HepG2 (cell line): ENCODE results near the gene SCN9A. TPM values are rescaled to one million over a fixed set of nuclear protein-coding genes. Genes with fewer than 3 reads are reported as not detected.

Source experiments
- FOXA3 ChIP-seq: IDR thresholded peaks from 2 replicates; pipeline ENCODE4 v1.6.1; 2016; ENCODE audit warnings: missing genetic modification reagents, missing compliant biosample characterization
- IKZF4 ChIP-seq: sonication (generic); formaldehyde crosslinking; IDR thresholded peaks from 2 replicates; pipeline ENCODE4 v1.5.1; 2020; ENCODE audit warnings: borderline replicate concordance, mild to moderate bottlenecking, low read depth, missing genetic modification reagents; ENCODE audit errors: not compliant biosample characterization
- IRX3 ChIP-seq: sonication (generic); formaldehyde crosslinking; IDR thresholded peaks from 2 replicates; pipeline ENCODE4 v1.8.1; 2023; ENCODE audit warnings: mild to moderate bottlenecking, low read depth, missing genetic modification reagents, borderline replicate concordance
- KLF6 ChIP-seq: IDR thresholded peaks from 2 replicates; pipeline ENCODE4 v1.8.0; 2016; ENCODE audit warnings: missing biosample characterization, missing genetic modification reagents
- MTF1 ChIP-seq: sonication (generic); formaldehyde crosslinking; IDR thresholded peaks from 2 replicates; pipeline ENCODE4 v1.5.0; 2020; ENCODE audit warnings: missing genetic modification reagents
- NCOA2 ChIP-seq: sonication (generic); formaldehyde crosslinking; IDR thresholded peaks from 2 replicates; pipeline ENCODE4 v1.8.0; 2022; ENCODE audit warnings: inconsistent platforms
- SP5 ChIP-seq: IDR thresholded peaks from 2 replicates; pipeline ENCODE4 v1.6.1; 2016; ENCODE audit warnings: low read depth, borderline replicate concordance
- SRY ChIP-seq: sonication (generic); formaldehyde crosslinking; IDR thresholded peaks from 2 replicates; pipeline ENCODE4 v1.8.0; 2022; ENCODE audit warnings: mild to moderate bottlenecking, missing genetic modification reagents
- TAF1 ChIP-seq: sonication (generic); formaldehyde crosslinking; IDR thresholded peaks from 2 replicates; pipeline ENCODE4 v1.4.0; 2020; ENCODE audit warnings: missing genetic modification reagents
- ZFP1 ChIP-seq: IDR thresholded peaks from 2 replicates; pipeline ENCODE4 v1.6.1; 2016
- ZNF207 ChIP-seq: fragments of 450-650 bp; IDR thresholded peaks from 2 replicates; pipeline ENCODE4 v1.6.1; 2016; ENCODE audit warnings: antibody characterized with exemption, borderline replicate concordance
- ZNF773 ChIP-seq: sonication (generic); formaldehyde crosslinking; IDR thresholded peaks from 2 replicates; pipeline ENCODE4 v1.4.0; 2020; ENCODE audit warnings: missing genetic modification reagents, borderline replicate concordance
- ZNF816 ChIP-seq: sonication (generic); formaldehyde crosslinking; IDR thresholded peaks from 2 replicates; pipeline ENCODE4 v1.8.0; 2022; ENCODE audit warnings: missing genetic modification reagents, mild to moderate bottlenecking, borderline replicate concordance
- ZSCAN29 ChIP-seq: sonication (generic); formaldehyde crosslinking; conservative IDR thresholded peaks from 2 replicates; pipeline ENCODE4 v1.4.0; 2020; ENCODE audit warnings: mild to moderate bottlenecking, missing genetic modification reagents
- polyA plus RNA-seq, 8 experiments: library from polyadenylated mRNA; depleted of rRNA in 3 of 8; stranded (reverse) in 7 of 8; unstranded in 1 of 8; fragments of >200 nt; fragmentation: Illumina TruSeq in 4 of 8; extraction: Trizol in 4 of 8; gene quantifications; 2 replicates each; pipeline versions ENCODE4 v1.2.1 to v1.2.3, GENCODE V29; 2011 to 2016; ENCODE audit warnings: low read depth in 4 of 8, missing spikeins in 1 of 8, mixed read lengths in 1 of 8; ENCODE audit not compliant: insufficient read depth in 1 of 8
- total RNA-seq, 5 experiments: library from RNA; depleted of rRNA; stranded (reverse); fragments of >200 nt; fragmentation: Illumina TruSeq; extraction: Trizol; gene quantifications; 2 replicates each; pipeline ENCODE4 v1.2.3, GENCODE V29; 2016; ENCODE audit warnings: low read depth in 1 of 5
- TF ChIP-seq, protein P1 (sequence below): sonication (generic); formaldehyde crosslinking; IDR thresholded peaks from 2 replicates; pipeline ENCODE4 v1.8.0; 2022; ENCODE audit warnings: low read depth, missing genetic modification reagents
- TF ChIP-seq, protein P2 (sequence below): sonication (generic); formaldehyde crosslinking; IDR thresholded peaks from 2 replicates; pipeline ENCODE4 v1.4.0; 2020; ENCODE audit warnings: missing genetic modification reagents, low read depth, mild to moderate bottlenecking, borderline replicate concordance
- TF ChIP-seq, protein P3 (sequence below): IDR thresholded peaks from 2 replicates; pipeline ENCODE4 v1.6.1; 2018; ENCODE audit warnings: missing genetic modification reagents
- TF ChIP-seq, protein P4 (sequence below): sonication (generic); formaldehyde crosslinking; IDR thresholded peaks from 2 replicates; pipeline ENCODE4 v1.4.0; 2020; ENCODE audit warnings: missing genetic modification reagents
- TF ChIP-seq, protein P5 (sequence below): sonication (generic); formaldehyde crosslinking; IDR thresholded peaks from 2 replicates; pipeline ENCODE4 v1.4.0; 2020; ENCODE audit warnings: mild to moderate bottlenecking, missing genetic modification reagents

SCN9A gene
- total and polyA plus RNA-seq, 2 of the 13 experiments (the other 11 are each of a cell fraction or from before 2014, with no cell fraction given) = 15.3 to 24.3 TPM

DNA sequence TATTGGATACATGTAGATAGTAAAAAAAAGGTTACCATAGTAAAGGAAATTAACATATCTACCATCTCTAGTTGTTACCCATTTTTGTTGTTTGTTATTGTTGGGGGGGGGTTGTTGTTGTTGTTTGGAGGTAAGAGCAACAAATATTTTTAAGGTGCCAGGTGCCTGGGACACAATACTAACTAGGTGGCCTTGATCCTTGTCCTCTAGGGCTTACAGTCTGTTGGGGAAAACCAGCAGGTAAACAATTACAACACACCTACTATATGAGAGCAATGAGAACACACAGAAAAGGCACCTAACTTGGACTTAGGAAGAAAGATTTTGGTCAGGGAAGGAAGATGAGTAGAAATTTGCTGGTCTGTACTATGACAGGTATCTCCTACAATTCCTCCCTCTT lies 46.3 kb downstream of the SCN9A start (continued):
- peak; percentile 96 for TF ChIP-seq FOXA3 (CRISPR knock-in tag)
- no peak for TF ChIP-seq MTF1 (CRISPR knock-in tag)
- no peak for TF ChIP-seq ZNF207
- no peak for TF ChIP-seq SP5 (CRISPR knock-in tag)
- no peak for TF ChIP-seq ZNF773
- TF ChIP-seq, protein P1, sequence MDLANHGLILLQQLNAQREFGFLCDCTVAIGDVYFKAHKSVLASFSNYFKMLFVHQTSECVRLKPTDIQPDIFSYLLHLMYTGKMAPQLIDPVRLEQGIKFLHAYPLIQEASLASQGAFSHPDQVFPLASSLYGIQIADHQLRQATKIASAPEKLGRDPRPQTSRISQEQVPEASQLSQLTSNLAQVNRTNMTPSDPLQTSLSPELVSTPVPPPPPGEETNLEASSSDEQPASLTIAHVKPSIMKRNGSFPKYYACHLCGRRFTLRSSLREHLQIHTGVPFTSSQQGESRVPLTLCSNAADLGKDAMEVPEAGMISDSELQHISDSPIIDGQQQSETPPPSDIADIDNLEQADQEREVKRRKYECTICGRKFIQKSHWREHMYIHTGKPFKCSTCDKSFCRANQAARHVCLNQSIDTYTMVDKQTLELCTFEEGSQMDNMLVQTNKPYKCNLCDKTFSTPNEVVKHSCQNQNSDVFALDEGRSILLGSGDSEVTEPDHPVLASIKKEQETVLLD (CRISPR knock-in tag) = no peak
- no peak for TF ChIP-seq SRY (CRISPR knock-in tag)
- TF ChIP-seq, protein P2, sequence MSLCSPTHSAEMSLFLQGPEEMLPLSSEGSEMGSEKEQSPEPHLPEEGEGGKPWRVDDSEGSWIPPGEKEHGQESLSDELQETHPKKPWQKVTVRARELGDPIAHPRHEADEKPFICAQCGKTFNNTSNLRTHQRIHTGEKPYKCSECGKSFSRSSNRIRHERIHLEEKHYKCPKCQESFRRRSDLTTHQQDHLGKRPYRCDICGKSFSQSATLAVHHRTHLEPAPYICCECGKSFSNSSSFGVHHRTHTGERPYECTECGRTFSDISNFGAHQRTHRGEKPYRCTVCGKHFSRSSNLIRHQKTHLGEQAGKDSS (CRISPR knock-in tag) = no peak
- 0 out of 2 replicates have a peak, but pooled peaks have one; percentile 44 for TF ChIP-seq KLF6 (CRISPR knock-in tag)
- no peak for TF ChIP-seq TAF1 (CRISPR knock-in tag)
- TF ChIP-seq, protein P3, sequence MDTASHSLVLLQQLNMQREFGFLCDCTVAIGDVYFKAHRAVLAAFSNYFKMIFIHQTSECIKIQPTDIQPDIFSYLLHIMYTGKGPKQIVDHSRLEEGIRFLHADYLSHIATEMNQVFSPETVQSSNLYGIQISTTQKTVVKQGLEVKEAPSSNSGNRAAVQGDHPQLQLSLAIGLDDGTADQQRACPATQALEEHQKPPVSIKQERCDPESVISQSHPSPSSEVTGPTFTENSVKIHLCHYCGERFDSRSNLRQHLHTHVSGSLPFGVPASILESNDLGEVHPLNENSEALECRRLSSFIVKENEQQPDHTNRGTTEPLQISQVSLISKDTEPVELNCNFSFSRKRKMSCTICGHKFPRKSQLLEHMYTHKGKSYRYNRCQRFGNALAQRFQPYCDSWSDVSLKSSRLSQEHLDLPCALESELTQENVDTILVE = peak; percentile 43; the same call in 1 of the 2 replicates
- TF ChIP-seq ZFP1 (CRISPR knock-in tag) = peak; percentile 64; the same call in 1 of the 2 replicates
- peak; percentile 85 for TF ChIP-seq NCOA2
- TF ChIP-seq ZNF816 (CRISPR knock-in tag) = no peak; the same call in 1 of the 2 replicates
- TF ChIP-seq, protein P4, sequence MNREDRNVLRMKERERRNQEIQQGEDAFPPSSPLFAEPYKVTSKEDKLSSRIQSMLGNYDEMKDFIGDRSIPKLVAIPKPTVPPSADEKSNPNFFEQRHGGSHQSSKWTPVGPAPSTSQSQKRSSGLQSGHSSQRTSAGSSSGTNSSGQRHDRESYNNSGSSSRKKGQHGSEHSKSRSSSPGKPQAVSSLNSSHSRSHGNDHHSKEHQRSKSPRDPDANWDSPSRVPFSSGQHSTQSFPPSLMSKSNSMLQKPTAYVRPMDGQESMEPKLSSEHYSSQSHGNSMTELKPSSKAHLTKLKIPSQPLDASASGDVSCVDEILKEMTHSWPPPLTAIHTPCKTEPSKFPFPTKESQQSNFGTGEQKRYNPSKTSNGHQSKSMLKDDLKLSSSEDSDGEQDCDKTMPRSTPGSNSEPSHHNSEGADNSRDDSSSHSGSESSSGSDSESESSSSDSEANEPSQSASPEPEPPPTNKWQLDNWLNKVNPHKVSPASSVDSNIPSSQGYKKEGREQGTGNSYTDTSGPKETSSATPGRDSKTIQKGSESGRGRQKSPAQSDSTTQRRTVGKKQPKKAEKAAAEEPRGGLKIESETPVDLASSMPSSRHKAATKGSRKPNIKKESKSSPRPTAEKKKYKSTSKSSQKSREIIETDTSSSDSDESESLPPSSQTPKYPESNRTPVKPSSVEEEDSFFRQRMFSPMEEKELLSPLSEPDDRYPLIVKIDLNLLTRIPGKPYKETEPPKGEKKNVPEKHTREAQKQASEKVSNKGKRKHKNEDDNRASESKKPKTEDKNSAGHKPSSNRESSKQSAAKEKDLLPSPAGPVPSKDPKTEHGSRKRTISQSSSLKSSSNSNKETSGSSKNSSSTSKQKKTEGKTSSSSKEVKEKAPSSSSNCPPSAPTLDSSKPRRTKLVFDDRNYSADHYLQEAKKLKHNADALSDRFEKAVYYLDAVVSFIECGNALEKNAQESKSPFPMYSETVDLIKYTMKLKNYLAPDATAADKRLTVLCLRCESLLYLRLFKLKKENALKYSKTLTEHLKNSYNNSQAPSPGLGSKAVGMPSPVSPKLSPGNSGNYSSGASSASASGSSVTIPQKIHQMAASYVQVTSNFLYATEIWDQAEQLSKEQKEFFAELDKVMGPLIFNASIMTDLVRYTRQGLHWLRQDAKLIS (CRISPR knock-in tag) = no peak
- TF ChIP-seq IRX3 (CRISPR knock-in tag) = no peak
- no peak for TF ChIP-seq IKZF4 (CRISPR knock-in tag)
- TF ChIP-seq, protein P5, sequence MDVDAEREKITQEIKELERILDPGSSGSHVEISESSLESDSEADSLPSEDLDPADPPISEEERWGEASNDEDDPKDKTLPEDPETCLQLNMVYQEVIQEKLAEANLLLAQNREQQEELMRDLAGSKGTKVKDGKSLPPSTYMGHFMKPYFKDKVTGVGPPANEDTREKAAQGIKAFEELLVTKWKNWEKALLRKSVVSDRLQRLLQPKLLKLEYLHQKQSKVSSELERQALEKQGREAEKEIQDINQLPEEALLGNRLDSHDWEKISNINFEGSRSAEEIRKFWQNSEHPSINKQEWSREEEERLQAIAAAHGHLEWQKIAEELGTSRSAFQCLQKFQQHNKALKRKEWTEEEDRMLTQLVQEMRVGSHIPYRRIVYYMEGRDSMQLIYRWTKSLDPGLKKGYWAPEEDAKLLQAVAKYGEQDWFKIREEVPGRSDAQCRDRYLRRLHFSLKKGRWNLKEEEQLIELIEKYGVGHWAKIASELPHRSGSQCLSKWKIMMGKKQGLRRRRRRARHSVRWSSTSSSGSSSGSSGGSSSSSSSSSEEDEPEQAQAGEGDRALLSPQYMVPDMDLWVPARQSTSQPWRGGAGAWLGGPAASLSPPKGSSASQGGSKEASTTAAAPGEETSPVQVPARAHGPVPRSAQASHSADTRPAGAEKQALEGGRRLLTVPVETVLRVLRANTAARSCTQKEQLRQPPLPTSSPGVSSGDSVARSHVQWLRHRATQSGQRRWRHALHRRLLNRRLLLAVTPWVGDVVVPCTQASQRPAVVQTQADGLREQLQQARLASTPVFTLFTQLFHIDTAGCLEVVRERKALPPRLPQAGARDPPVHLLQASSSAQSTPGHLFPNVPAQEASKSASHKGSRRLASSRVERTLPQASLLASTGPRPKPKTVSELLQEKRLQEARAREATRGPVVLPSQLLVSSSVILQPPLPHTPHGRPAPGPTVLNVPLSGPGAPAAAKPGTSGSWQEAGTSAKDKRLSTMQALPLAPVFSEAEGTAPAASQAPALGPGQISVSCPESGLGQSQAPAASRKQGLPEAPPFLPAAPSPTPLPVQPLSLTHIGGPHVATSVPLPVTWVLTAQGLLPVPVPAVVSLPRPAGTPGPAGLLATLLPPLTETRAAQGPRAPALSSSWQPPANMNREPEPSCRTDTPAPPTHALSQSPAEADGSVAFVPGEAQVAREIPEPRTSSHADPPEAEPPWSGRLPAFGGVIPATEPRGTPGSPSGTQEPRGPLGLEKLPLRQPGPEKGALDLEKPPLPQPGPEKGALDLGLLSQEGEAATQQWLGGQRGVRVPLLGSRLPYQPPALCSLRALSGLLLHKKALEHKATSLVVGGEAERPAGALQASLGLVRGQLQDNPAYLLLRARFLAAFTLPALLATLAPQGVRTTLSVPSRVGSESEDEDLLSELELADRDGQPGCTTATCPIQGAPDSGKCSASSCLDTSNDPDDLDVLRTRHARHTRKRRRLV = no peak
- no peak for TF ChIP-seq ZSCAN29 (CRISPR knock-in tag)
